Measurements from ENCODE around the gene RBMS1.

The RBMS1 gene

GRCh38 chr2:160493227-160494028, at the start of gene RBMS1:
Gene RBMS1 (minus strand): TSS chr2:160493807. CDS start chr2:160493363, 444 bp downstream.
- peak in 1 of 2 donors; percentile 34 for DNase-seq (ENCODE audit: low read depth in 2 of 2)

GRCh38 chr2:160541745-160542144, 48.1 kb upstream of the RBMS1 start:
- no peak for DNase-seq (ENCODE audit: low read depth in 2 of 2)

GRCh38 chr2:160538559-160539355, 45.1 kb upstream of the RBMS1 start:
- DNase-seq (ENCODE audit: low read depth in 2 of 2) = no peak

DNA sequence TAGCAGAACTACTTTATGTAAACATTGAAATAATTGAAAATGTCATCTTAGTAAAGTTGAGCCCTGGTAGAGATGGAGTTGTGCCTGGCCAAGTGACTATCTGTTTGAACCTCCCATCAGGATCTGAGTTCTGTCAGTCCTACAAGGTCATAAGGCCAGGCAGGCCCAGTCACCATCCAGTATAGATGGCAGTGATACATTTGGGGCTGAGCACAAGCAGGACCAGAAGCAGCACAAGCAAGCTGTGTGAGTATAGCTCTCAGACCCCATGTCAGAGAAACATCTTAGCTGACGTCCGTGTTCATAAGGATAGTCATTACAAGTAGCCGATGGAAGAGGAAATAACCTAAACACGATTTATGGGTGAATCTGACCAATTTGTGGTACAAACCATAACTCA, 44.5 kb upstream of the RBMS1 start:
- no peak for DNase-seq (ENCODE audit: low read depth in 2 of 2)

DNA sequence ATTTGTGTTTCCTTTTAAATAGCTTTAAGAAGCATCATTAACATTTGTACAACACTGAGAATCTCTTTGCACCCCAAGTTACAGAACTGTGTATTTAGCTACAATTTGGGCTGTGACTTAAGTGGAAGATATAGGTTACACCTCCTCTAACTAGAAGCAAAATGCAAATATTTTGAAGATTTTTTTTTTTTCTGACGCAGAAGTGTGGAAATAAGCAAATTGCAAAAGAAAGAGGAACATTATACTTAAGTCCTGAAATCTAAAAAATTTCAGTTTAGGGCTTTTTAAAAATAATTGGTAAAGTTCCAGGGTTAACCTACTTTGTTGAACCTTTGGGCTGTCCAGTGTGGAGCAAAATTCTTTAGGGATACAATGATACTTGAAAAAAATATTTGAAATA, 41.4 kb upstream of the RBMS1 start:
- no peak for DNase-seq (ENCODE audit: low read depth in 2 of 2)

DNA sequence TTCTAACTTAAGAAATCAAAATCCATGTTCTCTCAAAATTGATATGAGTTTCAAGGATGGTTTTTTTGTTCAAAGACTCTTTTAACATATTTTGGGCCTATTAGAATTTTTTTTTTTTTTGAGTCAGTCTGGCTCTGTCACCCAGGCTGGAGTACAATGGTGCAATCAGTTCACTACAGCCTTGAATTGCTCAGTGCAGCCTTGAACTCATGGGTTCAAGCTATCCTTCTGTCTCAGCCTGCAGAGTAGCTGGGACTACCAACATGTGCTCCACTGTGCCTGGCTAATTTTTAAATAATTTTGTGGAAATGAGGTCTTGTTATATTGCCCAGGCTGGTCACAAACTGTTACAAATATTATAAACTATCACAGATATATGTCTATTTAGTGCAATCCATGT, 40.6 kb upstream of the RBMS1 start:
- DNase-seq (ENCODE audit: low read depth in 2 of 2) = no peak

DNA sequence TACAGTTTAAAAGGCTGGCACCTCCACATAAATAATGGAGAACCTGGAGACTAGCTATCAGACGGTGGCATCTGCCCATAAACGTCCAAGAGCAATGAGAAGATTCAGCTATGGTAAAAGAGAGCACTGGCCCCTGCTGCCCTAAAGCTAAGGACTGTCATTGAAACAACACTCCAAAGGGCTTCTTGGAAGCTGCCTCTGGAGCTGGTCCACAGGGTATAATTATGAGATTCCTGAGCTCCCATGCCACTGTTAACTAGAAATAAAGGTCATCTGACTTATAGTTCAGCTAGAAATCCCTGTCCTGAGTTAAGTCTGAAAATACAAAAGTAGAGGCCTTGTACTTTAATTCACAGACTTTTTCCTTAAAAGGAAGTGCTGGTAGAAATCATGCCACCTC, 39.9 kb upstream of the RBMS1 start:
- DNase-seq (ENCODE audit: low read depth in 2 of 2) = no peak

DNA sequence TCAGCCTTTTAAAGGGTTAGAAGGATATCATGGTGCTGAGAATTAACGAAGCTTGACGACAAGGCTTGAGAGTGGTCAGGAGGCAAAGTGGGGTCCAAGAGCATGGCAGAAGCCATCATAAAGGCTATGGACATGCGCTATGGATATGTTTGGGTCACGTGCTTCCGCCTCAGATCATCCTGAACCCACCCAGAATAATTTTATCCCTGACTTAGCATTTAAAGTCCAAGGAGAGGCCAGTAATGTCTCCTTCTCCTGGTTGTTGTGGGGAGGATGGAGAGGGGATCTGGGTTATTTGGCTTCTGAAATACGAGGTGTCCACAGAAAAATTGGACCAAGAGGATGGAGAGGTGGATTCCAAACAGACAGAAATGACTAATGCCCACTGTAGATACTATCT, 38.8 kb upstream of the RBMS1 start:
- DNase-seq (ENCODE audit: low read depth in 2 of 2) = no peak

- no peak for DNase-seq (ENCODE audit: low read depth in 2 of 2)
Measured at GRCh38 chr2:160522951-160523710, 29.5 kb upstream of the RBMS1 start.

GRCh38 chr2:160517731-160518130, 24.1 kb upstream of the RBMS1 start:
- DNase-seq (ENCODE audit: low read depth in 2 of 2) = no peak

- DNase-seq (ENCODE audit: low read depth in 2 of 2) = no peak
Measured at GRCh38 chr2:160516547-160517365, 23.1 kb upstream of the RBMS1 start.

DNA sequence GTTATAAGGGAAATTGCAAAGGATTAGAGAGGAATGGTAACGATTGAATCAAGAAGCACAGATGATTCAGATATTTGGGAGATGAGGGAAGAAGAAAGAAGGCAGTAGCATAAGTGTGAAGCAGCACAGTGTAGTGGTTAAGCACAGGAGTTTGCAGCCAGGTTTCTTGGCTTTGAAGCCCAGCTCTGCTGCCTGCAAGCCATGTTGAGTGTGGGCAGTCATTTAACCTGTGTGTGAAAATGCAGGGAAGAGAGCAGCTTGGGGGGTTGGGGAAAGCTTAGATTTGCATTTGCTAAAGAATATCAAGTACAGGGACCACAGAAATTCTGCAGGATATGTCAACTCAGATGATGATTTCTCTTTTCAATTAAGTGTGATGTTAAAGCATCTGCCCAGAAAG, 21.5 kb upstream of the RBMS1 start:
- no peak for DNase-seq (ENCODE audit: low read depth in 2 of 2)

GRCh38 chr2:160513120-160513519, 19.5 kb upstream of the RBMS1 start:
- DNase-seq (ENCODE audit: low read depth in 2 of 2) = no peak

DNA sequence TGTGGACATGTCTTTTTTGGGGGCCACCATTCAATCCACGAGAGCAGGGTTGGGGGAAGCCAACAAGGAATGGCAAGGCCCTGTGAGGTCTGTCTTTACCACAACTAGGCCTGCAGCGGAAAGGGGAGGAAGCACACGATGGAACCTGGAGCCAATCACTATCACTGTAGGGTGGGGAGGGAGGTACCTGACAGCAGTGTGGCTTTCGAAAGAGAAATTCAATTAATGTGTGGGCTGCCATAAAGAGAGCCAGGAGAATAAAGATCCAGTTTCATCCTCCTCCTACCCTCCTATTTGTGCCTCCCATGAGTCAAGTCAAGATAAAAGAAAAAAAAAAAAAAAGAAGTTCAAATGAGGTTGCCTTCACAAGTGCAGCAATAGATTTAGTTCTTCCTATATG, 18.9 kb upstream of the RBMS1 start:
- no peak for DNase-seq (ENCODE audit: low read depth in 2 of 2)

- no peak for DNase-seq (ENCODE audit: low read depth in 2 of 2)
Measured at GRCh38 chr2:160510617-160511016, 17.0 kb upstream of the RBMS1 start.

GRCh38 chr2:160509016-160509415, 15.4 kb upstream of the RBMS1 start:
- no peak for DNase-seq (ENCODE audit: low read depth in 2 of 2)

DNA sequence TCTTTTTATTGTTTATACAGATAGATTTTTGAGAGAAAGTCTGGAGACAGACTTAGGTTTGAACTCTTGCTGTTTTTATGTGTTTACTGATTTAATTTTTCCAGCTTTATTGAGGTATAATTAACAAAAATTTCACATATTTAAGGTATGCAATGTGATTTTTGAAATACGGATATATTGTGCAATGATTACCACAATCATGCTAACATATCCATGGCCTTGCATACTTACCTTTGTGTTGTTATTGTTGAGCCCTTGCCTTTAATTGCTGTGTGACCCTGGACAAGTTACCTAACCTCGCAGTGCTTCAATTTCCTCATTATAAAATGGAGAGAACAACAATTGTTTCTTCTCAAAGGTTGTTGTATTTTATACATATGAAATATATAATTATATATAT, 13.9 kb upstream of the RBMS1 start:
- DNase-seq (ENCODE audit: low read depth in 2 of 2) = no peak

DNA sequence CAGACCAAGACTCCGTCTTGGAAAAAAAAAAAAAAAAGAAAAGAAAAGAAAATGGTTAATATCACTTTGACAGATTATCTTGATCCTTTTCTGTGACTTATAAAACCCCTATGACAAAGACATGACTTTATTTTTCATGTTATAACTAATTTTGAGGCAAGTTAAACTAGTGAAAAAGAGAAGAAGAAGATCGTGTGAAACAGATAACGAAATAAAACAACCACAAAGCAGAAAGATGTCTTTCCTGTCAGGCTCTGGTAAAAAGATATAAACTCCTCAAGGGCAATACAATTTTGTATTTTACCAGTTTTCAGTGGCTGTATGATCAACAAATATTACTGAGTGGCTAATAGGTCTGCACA, 13.4 kb upstream of the RBMS1 start:
- no peak for DNase-seq (ENCODE audit: low read depth in 2 of 2)

- no peak for DNase-seq (ENCODE audit: low read depth in 2 of 2)
Measured at GRCh38 chr2:160506371-160507045, 12.9 kb upstream of the RBMS1 start.

- no peak for DNase-seq (ENCODE audit: low read depth in 2 of 2)
Measured at GRCh38 chr2:160505256-160505655, 11.6 kb upstream of the RBMS1 start.

GRCh38 chr2:160502478-160502877, 8.9 kb upstream of the RBMS1 start:
- DNase-seq (ENCODE audit: low read depth in 2 of 2) = no peak

Data from stimulated activated CD4-positive, alpha-beta T cell treated with anti-CD3 and anti-CD28 coated beads, Interleukin-15, amount 100 ng/mL, for 48 hours (primary cell).